Chondrocyte (in vitro differentiated cells): ENCODE results near the gene PSAP. TPM values are rescaled to one million over a fixed set of nuclear protein-coding genes. Genes with fewer than 3 reads are reported as not detected.

Experiments
- DNase-seq: peaks from one replicate; pipeline ENCODE4 v3.0.0; 2021; ENCODE audit warnings: mixed read lengths, low spot score
- H3K27ac Mint-ChIP-seq: one replicate; pipeline ENCODE4 v1.8.0; 2021; ENCODE audit warnings: mild to moderate bottlenecking, moderate library complexity, mixed read lengths; ENCODE audit not compliant: unreplicated experiment
- H3K27me3 Mint-ChIP-seq: 2 replicates; pipeline ENCODE4 v1.8.0; 2021; ENCODE audit warnings: low read depth, mixed read lengths
- H3K36me3 Mint-ChIP-seq: 2 replicates; pipeline ENCODE4 v1.8.0; 2021; ENCODE audit warnings: low read depth, mixed read lengths
- H3K4me1 Mint-ChIP-seq: 2 replicates; pipeline ENCODE4 v1.8.0; 2021; ENCODE audit warnings: low read depth, mild to moderate bottlenecking, mixed read lengths
- H3K4me3 Mint-ChIP-seq: one replicate; pipeline ENCODE4 v1.8.0; 2021; ENCODE audit warnings: mild to moderate bottlenecking, moderate library complexity, mixed read lengths; ENCODE audit not compliant: unreplicated experiment
- H3K9me3 Mint-ChIP-seq: 2 replicates; pipeline ENCODE4 v1.8.0; 2021; ENCODE audit warnings: low read depth, mixed read lengths
- CTCF ChIP-seq: fragments of 200-600 bp; sonication (generic); IDR thresholded peaks from 2 replicates; pipeline ENCODE4 v1.5.0; 2021; ENCODE audit warnings: antibody characterized with exemption, mild to moderate bottlenecking, moderate library complexity
- total RNA-seq: library from RNA; stranded (reverse); gene quantifications from 3 replicates; pipeline ENCODE4 v1.2.1, GENCODE V29; 2021

The PSAP gene
- total RNA-seq, 1 donor from 2014 or later, result 970 TPM

- no peak for TF ChIP-seq CTCF
- peaks cover 7% of the 10 kb centered on the region for H3K4me1 Mint-ChIP-seq
- peaks cover 40% of the 10 kb centered on the region for H3K36me3 Mint-ChIP-seq
- H3K9me3 Mint-ChIP-seq, result no peaks in the 10 kb centered on the region
- no peaks in the 10 kb centered on the region for H3K27me3 Mint-ChIP-seq
- no peak overlapping the region for H3K27ac Mint-ChIP-seq
- no peak for DNase-seq
- no peak overlapping the region for H3K4me3 Mint-ChIP-seq
Observed at GRCh38 chr10:71827852-71828251, 23.2 kb downstream of the PSAP start.

- Mint-ChIP-seq H3K27ac (no peak overlapping the region), H3K4me3 (no peak overlapping the region), H3K4me1 (no peaks in the 10 kb centered on the region), H3K27me3 (no peaks in the 10 kb centered on the region), H3K36me3 (peaks cover 40% of the 10 kb centered on the region), H3K9me3 (no peaks in the 10 kb centered on the region)
- DNase-seq, result no peak
- peak; percentile 33 for TF ChIP-seq CTCF
Observed at GRCh38 chr10:71825217-71825616, 25.8 kb downstream of the PSAP start.

- no peaks in the 10 kb centered on the region for H3K27me3 Mint-ChIP-seq
- no peak overlapping the region for H3K4me3 Mint-ChIP-seq
- H3K4me1 Mint-ChIP-seq, result no peaks in the 10 kb centered on the region
- H3K36me3 Mint-ChIP-seq, result peaks cover 41% of the 10 kb centered on the region
- no peak overlapping the region for H3K27ac Mint-ChIP-seq
- no peak for DNase-seq
- no peak for TF ChIP-seq CTCF
- no peaks in the 10 kb centered on the region for H3K9me3 Mint-ChIP-seq
Observed at GRCh38 chr10:71824333-71824732, 26.7 kb downstream of the PSAP start.

GRCh38 chr10:71823356-71823755 is 27.7 kb downstream of the PSAP start:
- Mint-ChIP-seq H3K27ac (no peak overlapping the region), H3K4me3 (no peak overlapping the region), H3K36me3 (peaks cover 43% of the 10 kb centered on the region), H3K27me3 (no peaks in the 10 kb centered on the region), H3K9me3 (no peaks in the 10 kb centered on the region), H3K4me1 (no peaks in the 10 kb centered on the region)
- DNase-seq, result no peak
- no peak for TF ChIP-seq CTCF

- H3K4me1 Mint-ChIP-seq, result no peaks in the 10 kb centered on the region
- TF ChIP-seq CTCF, result no peak
- no peak overlapping the region for H3K27ac Mint-ChIP-seq
- no peak for DNase-seq
- no peak overlapping the region for H3K4me3 Mint-ChIP-seq
- no peaks in the 10 kb centered on the region for H3K27me3 Mint-ChIP-seq
- peaks cover 43% of the 10 kb centered on the region for H3K36me3 Mint-ChIP-seq
- H3K9me3 Mint-ChIP-seq, result no peaks in the 10 kb centered on the region
Observed at GRCh38 chr10:71821909-71822763, 28.9 kb downstream of the PSAP start.
